HepG2 (cell line): ENCODE measurements around the gene BICDL2. TPM values are rescaled to one million over a fixed set of nuclear protein-coding genes. Genes with fewer than 3 reads are reported as not detected.
A peak's percentile ranks its signal among the peaks of the same experiment; 100 is the strongest.

Experiments
- ESRRA ChIP-seq: sonication (generic); formaldehyde crosslinking; IDR thresholded peaks from 2 replicates; pipeline ENCODE4 v1.5.1; 2020; ENCODE audit warnings: mild to moderate bottlenecking, low read depth, missing genetic modification reagents
- ETV5 ChIP-seq: IDR thresholded peaks from 2 replicates; pipeline ENCODE4 v1.6.1; 2018; ENCODE audit warnings: missing biosample characterization, missing genetic modification reagents, inconsistent platforms, borderline replicate concordance
- GABPB1 ChIP-seq: IDR thresholded peaks from 2 replicates; pipeline ENCODE4 v1.6.1; 2016; ENCODE audit warnings: mild to moderate bottlenecking, missing genetic modification reagents, moderate library complexity, missing compliant biosample characterization
- KDM2A ChIP-seq: sonication (generic); formaldehyde crosslinking; IDR thresholded peaks from 2 replicates; pipeline ENCODE4 v1.4.0; 2020; ENCODE audit warnings: low read depth, missing genetic modification reagents, borderline replicate concordance
- KDM5B ChIP-seq: sonication (generic); formaldehyde crosslinking; IDR thresholded peaks from 2 replicates; pipeline ENCODE4 v1.4.0; 2020; ENCODE audit warnings: missing genetic modification reagents, mild to moderate bottlenecking, borderline replicate concordance
- NFE2 ChIP-seq: sonication (generic); formaldehyde crosslinking; IDR thresholded peaks from 2 replicates; pipeline ENCODE4 v1.4.0; 2020; ENCODE audit warnings: missing genetic modification reagents
- NFKB2 ChIP-seq: sonication (generic); formaldehyde crosslinking; IDR thresholded peaks from 2 replicates; pipeline ENCODE4 v1.4.0; 2020; ENCODE audit warnings: missing genetic modification reagents, borderline replicate concordance
- NONO ChIP-seq, 2 experiments: fragments of 450-650 bp in 1 of 2; sonication (generic) in 1 of 2; formaldehyde crosslinking in 1 of 2; IDR thresholded peaks in 1 of 2; conservative IDR thresholded peaks in 1 of 2; 2 replicates each; pipeline versions ENCODE4 v1.6.1 to v1.8.0; 2017 to 2022; ENCODE audit warnings: mild to moderate bottlenecking in 1 of 2, missing genetic modification reagents in 1 of 2, moderate library complexity in 1 of 2
- RAD21 ChIP-seq: fragments of 450-650 bp; formaldehyde crosslinking; IDR thresholded peaks from 2 replicates; pipeline ENCODE4 v1.5.0; 2020; ENCODE audit warnings: mild to moderate bottlenecking
- SP4 ChIP-seq: sonication (generic); formaldehyde crosslinking; IDR thresholded peaks from 2 replicates; pipeline ENCODE4 v1.8.1; 2023; ENCODE audit warnings: mild to moderate bottlenecking, missing genetic modification reagents
- SRSF4 ChIP-seq: fragments of 200-400 bp; formaldehyde crosslinking; IDR thresholded peaks from one replicate; pipeline ENCODE4 v1.6.1; 2018; ENCODE audit warnings: mild to moderate bottlenecking, low read depth, low read length, moderate library complexity; ENCODE audit not compliant: poor library complexity, severe bottlenecking
- TCF12 ChIP-seq, 2 experiments: fragments of 450-650 bp in 1 of 2; sonication (generic) in 1 of 2; formaldehyde crosslinking in 1 of 2; IDR thresholded peaks; 2 replicates each; pipeline versions ENCODE4 v1.6.1 to v1.8.0; 2017 to 2022; ENCODE audit warnings: antibody characterized with exemption in 1 of 2, mild to moderate bottlenecking in 1 of 2, missing genetic modification reagents in 1 of 2, moderate library complexity in 1 of 2
- ZBTB21 ChIP-seq: sonication (generic); formaldehyde crosslinking; IDR thresholded peaks from 2 replicates; pipeline ENCODE4 v1.4.0; 2020; ENCODE audit warnings: missing genetic modification reagents
- ZNF205 ChIP-seq: IDR thresholded peaks from 2 replicates; pipeline ENCODE4 v1.6.1; 2018; ENCODE audit warnings: missing biosample characterization, missing genetic modification reagents
- ZNF333 ChIP-seq: sonication (generic); formaldehyde crosslinking; IDR thresholded peaks from 2 replicates; pipeline ENCODE4 v1.4.0; 2020; ENCODE audit warnings: mild to moderate bottlenecking, missing genetic modification reagents, borderline replicate concordance
- ZNF564 ChIP-seq: sonication (generic); formaldehyde crosslinking; IDR thresholded peaks from 2 replicates; pipeline ENCODE4 v1.8.1; 2023; ENCODE audit warnings: mild to moderate bottlenecking, missing genetic modification reagents
- ZNF891 ChIP-seq: sonication (generic); formaldehyde crosslinking; IDR thresholded peaks from 2 replicates; pipeline ENCODE4 v1.5.0; 2020; ENCODE audit warnings: mild to moderate bottlenecking, missing genetic modification reagents
- polyA plus RNA-seq, 8 experiments: library from polyadenylated mRNA; depleted of rRNA in 3 of 8; stranded (reverse) in 7 of 8; unstranded in 1 of 8; fragments of >200 nt; fragmentation: Illumina TruSeq in 4 of 8; extraction: Trizol in 4 of 8; gene quantifications; 2 replicates each; pipeline versions ENCODE4 v1.2.1 to v1.2.3, GENCODE V29; 2011 to 2016; ENCODE audit warnings: low read depth in 4 of 8, missing spikeins in 1 of 8, mixed read lengths in 1 of 8; ENCODE audit not compliant: insufficient read depth in 1 of 8
- total RNA-seq, 5 experiments: library from RNA; depleted of rRNA; stranded (reverse); fragments of >200 nt; fragmentation: Illumina TruSeq; extraction: Trizol; gene quantifications; 2 replicates each; pipeline ENCODE4 v1.2.3, GENCODE V29; 2016; ENCODE audit warnings: low read depth in 1 of 5
- TF ChIP-seq, protein P1 (sequence below): sonication (generic); formaldehyde crosslinking; IDR thresholded peaks from 2 replicates; pipeline ENCODE4 v1.4.0; 2020; ENCODE audit warnings: mild to moderate bottlenecking, low read depth, missing genetic modification reagents
- TF ChIP-seq, protein P2 (sequence below): sonication (generic); formaldehyde crosslinking; IDR thresholded peaks from 2 replicates; pipeline ENCODE4 v1.8.0; 2022; ENCODE audit warnings: missing genetic modification reagents, low read depth, mild to moderate bottlenecking, borderline replicate concordance
- TF ChIP-seq, protein P3 (sequence below): sonication (generic); formaldehyde crosslinking; IDR thresholded peaks from 2 replicates; pipeline ENCODE4 v1.8.1; 2023; ENCODE audit warnings: mild to moderate bottlenecking, missing genetic modification reagents
- TF ChIP-seq, protein P4 (sequence below): sonication (generic); formaldehyde crosslinking; IDR thresholded peaks from 2 replicates; pipeline ENCODE4 v1.5.0; 2020; ENCODE audit warnings: missing genetic modification reagents, mild to moderate bottlenecking, borderline replicate concordance

Gene BICDL2
- total and polyA plus RNA-seq, 2 of the 13 experiments (the other 11 are each of a cell fraction or from before 2014, with no cell fraction given): 0.12 TPM; not detected in 1

DNA sequence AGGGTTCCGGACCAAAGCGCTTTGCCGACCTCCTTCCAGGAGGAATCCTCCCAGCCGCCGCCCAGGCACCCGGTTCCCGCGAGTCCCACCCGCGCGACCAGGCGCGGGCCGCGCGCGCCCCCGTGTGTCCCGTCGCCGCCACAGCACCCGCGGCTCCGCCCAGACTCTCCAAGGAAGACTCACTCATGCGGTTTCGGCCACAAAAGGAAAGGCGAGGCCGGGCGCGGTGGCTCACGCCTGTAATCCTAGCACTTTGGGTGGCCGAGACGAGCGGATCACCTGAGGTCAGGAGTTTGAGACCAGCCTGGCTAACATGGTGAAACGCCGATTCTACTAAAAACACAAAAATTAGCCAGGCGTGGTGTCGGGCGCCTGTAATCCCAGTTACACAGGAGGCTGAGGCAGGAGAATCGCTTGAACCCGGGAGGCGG is 53.0 kb downstream of the BICDL2 start (continued):
- TF ChIP-seq TCF12 (IDR thresholded peaks at IDR 0.05) (no peak), TCF12 (CRISPR knock-in tag; IDR thresholded peaks at IDR 0.05) (no peak), NONO (IDR thresholded peaks at IDR 0.05) (no peak), NONO (CRISPR knock-in tag; conservative IDR thresholded peaks at IDR 0.05) (no peak), RAD21 (CRISPR knock-in tag) (peak; percentile 88), NFKB2 (CRISPR knock-in tag) (peak; percentile 40; the same call in 1 of the 2 replicates), KDM2A (peak; percentile 61; the same call in 1 of the 2 replicates), SRSF4 (no peak), ZNF205 (CRISPR knock-in tag) (no peak), KDM5B (CRISPR knock-in tag) (peak; percentile 32; the same call in 1 of the 2 replicates), ESRRA (CRISPR knock-in tag) (no peak), ETV5 (CRISPR knock-in tag) (0 out of 2 replicates have a peak, but pooled peaks have one; percentile 24), ZNF333 (CRISPR knock-in tag) (peak; percentile 45; the same call in 1 of the 2 replicates), ZNF564 (CRISPR knock-in tag) (no peak), ZNF891 (CRISPR knock-in tag) (peak; percentile 63; the same call in 1 of the 2 replicates), GABPB1 (peak; percentile 51), ZBTB21 (CRISPR knock-in tag) (no peak), NFE2 (CRISPR knock-in tag) (no peak), SP4 (CRISPR knock-in tag) (no peak)
- TF ChIP-seq, protein P1, sequence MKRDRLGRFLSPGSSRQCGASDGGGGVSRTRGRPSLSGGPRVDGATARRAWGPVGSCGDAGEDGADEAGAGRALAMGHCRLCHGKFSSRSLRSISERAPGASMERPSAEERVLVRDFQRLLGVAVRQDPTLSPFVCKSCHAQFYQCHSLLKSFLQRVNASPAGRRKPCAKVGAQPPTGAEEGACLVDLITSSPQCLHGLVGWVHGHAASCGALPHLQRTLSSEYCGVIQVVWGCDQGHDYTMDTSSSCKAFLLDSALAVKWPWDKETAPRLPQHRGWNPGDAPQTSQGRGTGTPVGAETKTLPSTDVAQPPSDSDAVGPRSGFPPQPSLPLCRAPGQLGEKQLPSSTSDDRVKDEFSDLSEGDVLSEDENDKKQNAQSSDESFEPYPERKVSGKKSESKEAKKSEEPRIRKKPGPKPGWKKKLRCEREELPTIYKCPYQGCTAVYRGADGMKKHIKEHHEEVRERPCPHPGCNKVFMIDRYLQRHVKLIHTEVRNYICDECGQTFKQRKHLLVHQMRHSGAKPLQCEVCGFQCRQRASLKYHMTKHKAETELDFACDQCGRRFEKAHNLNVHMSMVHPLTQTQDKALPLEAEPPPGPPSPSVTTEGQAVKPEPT (CRISPR knock-in tag): no peak
- TF ChIP-seq, protein P2, sequence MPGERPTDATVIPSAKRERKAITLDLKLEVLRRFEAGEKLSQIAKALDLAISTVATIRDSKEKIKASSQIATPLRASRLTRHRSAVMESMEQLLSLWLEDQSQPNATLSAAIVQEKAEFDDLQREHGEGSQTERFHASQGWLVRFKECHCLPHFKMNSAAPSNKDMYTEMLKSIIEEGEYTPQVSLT (CRISPR knock-in tag): no peak
- TF ChIP-seq, protein P3, sequence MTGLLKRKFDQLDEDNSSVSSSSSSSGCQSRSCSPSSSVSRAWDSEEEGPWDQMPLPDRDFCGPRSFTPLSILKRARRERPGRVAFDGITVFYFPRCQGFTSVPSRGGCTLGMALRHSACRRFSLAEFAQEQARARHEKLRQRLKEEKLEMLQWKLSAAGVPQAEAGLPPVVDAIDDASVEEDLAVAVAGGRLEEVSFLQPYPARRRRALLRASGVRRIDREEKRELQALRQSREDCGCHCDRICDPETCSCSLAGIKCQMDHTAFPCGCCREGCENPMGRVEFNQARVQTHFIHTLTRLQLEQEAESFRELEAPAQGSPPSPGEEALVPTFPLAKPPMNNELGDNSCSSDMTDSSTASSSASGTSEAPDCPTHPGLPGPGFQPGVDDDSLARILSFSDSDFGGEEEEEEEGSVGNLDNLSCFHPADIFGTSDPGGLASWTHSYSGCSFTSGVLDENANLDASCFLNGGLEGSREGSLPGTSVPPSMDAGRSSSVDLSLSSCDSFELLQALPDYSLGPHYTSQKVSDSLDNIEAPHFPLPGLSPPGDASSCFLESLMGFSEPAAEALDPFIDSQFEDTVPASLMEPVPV (CRISPR knock-in tag): 0 out of 2 replicates have a peak, but pooled peaks have one; percentile 41
- TF ChIP-seq, protein P4, sequence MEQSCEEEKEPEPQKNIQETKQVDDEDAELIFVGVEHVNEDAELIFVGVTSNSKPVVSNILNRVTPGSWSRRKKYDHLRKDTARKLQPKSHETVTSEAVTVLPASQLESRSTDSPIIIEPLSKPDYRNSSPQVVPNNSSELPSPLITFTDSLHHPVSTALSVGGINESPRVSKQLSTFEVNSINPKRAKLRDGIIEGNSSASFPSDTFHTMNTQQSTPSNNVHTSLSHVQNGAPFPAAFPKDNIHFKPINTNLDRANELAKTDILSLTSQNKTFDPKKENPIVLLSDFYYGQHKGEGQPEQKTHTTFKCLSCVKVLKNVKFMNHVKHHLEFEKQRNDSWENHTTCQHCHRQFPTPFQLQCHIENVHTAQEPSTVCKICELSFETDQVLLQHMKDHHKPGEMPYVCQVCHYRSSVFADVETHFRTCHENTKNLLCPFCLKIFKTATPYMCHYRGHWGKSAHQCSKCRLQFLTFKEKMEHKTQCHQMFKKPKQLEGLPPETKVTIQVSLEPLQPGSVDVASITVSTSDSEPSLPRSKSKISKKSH (CRISPR knock-in tag): no peak
